NCI-H128 (cell line): ENCODE results near the gene GIMAP6.
"Not testable (repeated sequence)": the region's sequence is repeated elsewhere in the genome, so short reads cannot be mapped to it uniquely, and the experiment has no call there.

Experiments used
- DNase-seq: peaks from one replicate; lab custom pipeline; 2025; ENCODE audit not compliant: unreplicated experiment; lab: John Stamatoyannopoulos, UW

The GIMAP6 gene

GRCh38 chr7:150631866-150632864, at the start of gene GIMAP6:
Gene GIMAP6 (minus strand): TSS chr7:150632385. CDS start chr7:150630142, 2,243 bp downstream.
- DNase-seq = no peak

- not testable (repeated sequence) for DNase-seq
These were observed 48.2 kb upstream of the GIMAP6 start for GRCh38 chr7:150680364-150680763.

GRCh38 chr7:150678601-150679000, 46.4 kb upstream of the GIMAP6 start:
- not testable (repeated sequence) for DNase-seq

- DNase-seq = not testable (repeated sequence)
These were observed 44.7 kb upstream of the GIMAP6 start for GRCh38 chr7:150676854-150677253.

- DNase-seq = not testable (repeated sequence)
These were observed 44.1 kb upstream of the GIMAP6 start for GRCh38 chr7:150676276-150676675.

GRCh38 chr7:150675714-150676113, 43.5 kb upstream of the GIMAP6 start:
- no peak for DNase-seq

- DNase-seq = not testable (repeated sequence)
These were observed 39.8 kb upstream of the GIMAP6 start for GRCh38 chr7:150671798-150672585.

GRCh38 chr7:150668977-150669376, 36.8 kb upstream of the GIMAP6 start:
- DNase-seq = no peak

- no peak for DNase-seq
These were observed 36.3 kb upstream of the GIMAP6 start for GRCh38 chr7:150668472-150668911.

- DNase-seq = no peak
These were observed 34.2 kb upstream of the GIMAP6 start for GRCh38 chr7:150666412-150666811.

GRCh38 chr7:150665896-150666295, 33.7 kb upstream of the GIMAP6 start:
- no peak for DNase-seq

- DNase-seq = no peak
These were observed 33.0 kb upstream of the GIMAP6 start for GRCh38 chr7:150665089-150665748.

GRCh38 chr7:150663802-150664494, 31.8 kb upstream of the GIMAP6 start:
- DNase-seq = no peak

GRCh38 chr7:150662821-150663220, 30.6 kb upstream of the GIMAP6 start:
- not testable (repeated sequence) for DNase-seq

- DNase-seq = no peak
These were observed 28.9 kb upstream of the GIMAP6 start for GRCh38 chr7:150660939-150661613.

- no peak for DNase-seq
These were observed 25.3 kb upstream of the GIMAP6 start for GRCh38 chr7:150657526-150657925.

GRCh38 chr7:150656047-150656446, 23.9 kb upstream of the GIMAP6 start:
- no peak for DNase-seq

- DNase-seq = no peak
These were observed 22.5 kb upstream of the GIMAP6 start for GRCh38 chr7:150654692-150655091.

GRCh38 chr7:150649080-150649385, 16.8 kb upstream of the GIMAP6 start:
- no peak for DNase-seq
